Panc1 (cell line): ENCODE measurements around the gene MAP4K2. TPM values are rescaled to one million over a fixed set of nuclear protein-coding genes. Genes with fewer than 3 reads are reported as not detected.

Experiments
- ATAC-seq: fragments of 200-7000 bp; cut with Tn5 transposase; 2 replicates; pipeline ENCODE4 v1.9.1; 2020; ENCODE audit warnings: mild to moderate bottlenecking, moderate library complexity
- BruUV-seq: library from RNA; stranded (reverse); fragments of 400-500 nt; replicated peaks from 2 replicates; lab custom pipeline; 2021; lab: Mats Ljungman, UMichigan
- CTCF ChIA-PET: fragments of 300-600 bp; sonication (Branson Sonifier 250); formaldehyde crosslinking; loops from one replicate; lab custom pipeline; 2022; ENCODE audit warnings: antibody characterized with exemption; lab: Charles Lee
- POLR2A ChIA-PET: fragments of 300-600 bp; sonication (Branson Sonifier 250); formaldehyde crosslinking; loops from one replicate; lab custom pipeline; 2022; ENCODE audit warnings: antibody characterized with exemption; lab: Charles Lee
- DNase-seq: peaks from one replicate; pipeline ENCODE4 v3.0.0-alpha.2; 2010; ENCODE audit warnings: low read depth, low spot score
- H3K27ac ChIP-seq: 2 replicates; pipeline ENCODE4 v1.5.1; 2011; ENCODE audit warnings: mild to moderate bottlenecking, low read length, inconsistent platforms
- H3K27me3 ChIP-seq: fragments of 200-500 bp; sonication (Bioruptor generic); 2 replicates; pipeline ENCODE4 v1.6.0; 2014; ENCODE audit warnings: low read length, inconsistent platforms; ENCODE audit not compliant: control insufficient read depth, insufficient read depth
- H3K36me3 ChIP-seq: fragments of 200-500 bp; sonication (Bioruptor generic); 2 replicates; pipeline ENCODE4 v1.5.1; 2014; ENCODE audit warnings: inconsistent platforms, mild to moderate bottlenecking, low read length, moderate library complexity; ENCODE audit not compliant: control insufficient read depth, insufficient read depth
- H3K4me1 ChIP-seq: 2 replicates; pipeline ENCODE4 v1.5.1; 2011; ENCODE audit warnings: inconsistent platforms, mild to moderate bottlenecking, low read length, moderate library complexity; ENCODE audit not compliant: control insufficient read depth, insufficient read depth
- H3K4me3 ChIP-seq, 2 experiments: 2 replicates each; pipeline ENCODE4 v1.5.1; 2011 to 2012; ENCODE audit warnings: low read depth in 2 of 2, low read length in 2 of 2, mild to moderate bottlenecking in 2 of 2, inconsistent platforms in 1 of 2, moderate library complexity in 1 of 2
- H3K9me3 ChIP-seq: fragments of 200-500 bp; sonication (Bioruptor generic); 2 replicates; pipeline ENCODE4 v1.5.1; 2014; ENCODE audit warnings: low read depth, mild to moderate bottlenecking, inconsistent platforms, low read length, moderate library complexity; ENCODE audit not compliant: control insufficient read depth, insufficient read depth
- POLR2AphosphoS5 ChIP-seq: IDR thresholded peaks from 2 replicates; pipeline ENCODE4 v1.6.1; 2012; ENCODE audit warnings: mild to moderate bottlenecking, low read depth, low read length, moderate library complexity
- SIN3A ChIP-seq: IDR thresholded peaks from 2 replicates; pipeline ENCODE4 v1.6.1; 2012; ENCODE audit warnings: low read depth, mild to moderate bottlenecking, low read length, moderate library complexity, borderline replicate concordance; ENCODE audit not compliant: insufficient read depth
- TCF7L2 ChIP-seq: IDR thresholded peaks from 2 replicates; pipeline ENCODE4 v1.6.1; 2011; ENCODE audit warnings: mild to moderate bottlenecking, low read depth, low read length, inconsistent platforms
- in situ Hi-C: cut with HindIII; loops from 2 replicates; pipeline ENCODE4 v1.10.0; 2016; ENCODE audit warnings: low sequenced_read_pairs, low pct_unique_long_range_greater_than_20kb
- intact Hi-C: fragments of 100-400 bp; cut with micrococcal nuclease; formaldehyde crosslinking; loops from one replicate; pipeline ENCODE4 v1.10.0; 2022; ENCODE audit not compliant: unreplicated experiment
- total RNA-seq: library from RNA; stranded (reverse); gene quantifications from one replicate; pipeline ENCODE4 v1.2.1, GENCODE V29; 2021; ENCODE audit not compliant: unreplicated experiment
- TF ChIP-seq, protein P1 (sequence below): fragments of 450-650 bp; IDR thresholded peaks from 2 replicates; pipeline ENCODE4 v1.5.1; 2017; ENCODE audit warnings: mild to moderate bottlenecking
- TF ChIP-seq, protein P2 (sequence below), 2 experiments: IDR thresholded peaks; 2 replicates each; pipeline ENCODE4 v1.6.1; 2011 to 2012; ENCODE audit warnings: low read depth in 2 of 2, control low read depth in 1 of 2, low read length in 1 of 2, mild to moderate bottlenecking in 1 of 2, moderate library complexity in 1 of 2; ENCODE audit not compliant: insufficient read depth in 1 of 2

MAP4K2 gene
- total RNA-seq, 1 experiment from 2014 or later, result 46.4 TPM

DNA sequence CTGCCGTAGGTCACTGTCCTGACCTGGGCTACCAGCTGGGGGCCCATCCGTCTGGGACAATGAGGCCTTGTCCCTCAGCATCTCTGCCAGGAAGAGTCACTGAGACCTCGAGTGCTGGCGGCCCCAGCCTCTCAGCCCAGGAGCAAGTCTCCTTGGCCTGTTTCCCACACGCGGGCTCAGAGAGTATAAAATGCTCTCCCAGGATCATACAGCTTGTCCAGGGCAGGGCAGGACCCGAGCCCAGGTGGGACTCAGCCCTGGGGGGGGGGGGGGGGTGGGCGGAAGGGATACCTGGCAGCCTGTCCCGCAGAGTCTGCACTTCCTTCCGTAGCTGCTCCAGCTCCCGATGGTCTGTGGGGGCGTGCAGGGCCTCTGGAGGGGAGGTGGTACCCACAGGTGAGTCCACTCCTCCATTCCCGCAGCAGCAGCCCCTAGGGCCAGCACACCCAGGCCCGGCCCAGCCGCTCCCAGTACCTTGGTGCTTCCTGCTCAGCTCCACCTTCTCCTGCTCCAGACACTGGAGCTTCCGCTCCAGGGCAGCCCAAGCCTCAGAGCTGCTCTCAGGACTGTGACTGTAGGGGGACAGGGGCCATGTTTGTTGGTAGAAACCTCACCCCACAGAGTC, 33.5 kb upstream of the MAP4K2 start:
- ATAC-seq (peak; percentile 7), DNase-seq (no peak)
- Histone ChIP-seq H3K27ac (no peak overlapping the region), H3K27me3 (no peaks in the 10 kb centered on the region), H3K9me3 (no peaks in the 10 kb centered on the region), H3K4me1 (peaks cover 18% of the 10 kb centered on the region), H3K4me3 (no peak overlapping the region), H3K36me3 (no peaks in the 10 kb centered on the region)
- no TSS peak for BruUV-seq
- intact Hi-C loops (no loop called here), in situ Hi-C loops (no loop called here)
- TF ChIP-seq POLR2AphosphoS5 (no peak), SIN3A (no peak), TCF7L2 (no peak)
- TF ChIP-seq, protein P1, sequence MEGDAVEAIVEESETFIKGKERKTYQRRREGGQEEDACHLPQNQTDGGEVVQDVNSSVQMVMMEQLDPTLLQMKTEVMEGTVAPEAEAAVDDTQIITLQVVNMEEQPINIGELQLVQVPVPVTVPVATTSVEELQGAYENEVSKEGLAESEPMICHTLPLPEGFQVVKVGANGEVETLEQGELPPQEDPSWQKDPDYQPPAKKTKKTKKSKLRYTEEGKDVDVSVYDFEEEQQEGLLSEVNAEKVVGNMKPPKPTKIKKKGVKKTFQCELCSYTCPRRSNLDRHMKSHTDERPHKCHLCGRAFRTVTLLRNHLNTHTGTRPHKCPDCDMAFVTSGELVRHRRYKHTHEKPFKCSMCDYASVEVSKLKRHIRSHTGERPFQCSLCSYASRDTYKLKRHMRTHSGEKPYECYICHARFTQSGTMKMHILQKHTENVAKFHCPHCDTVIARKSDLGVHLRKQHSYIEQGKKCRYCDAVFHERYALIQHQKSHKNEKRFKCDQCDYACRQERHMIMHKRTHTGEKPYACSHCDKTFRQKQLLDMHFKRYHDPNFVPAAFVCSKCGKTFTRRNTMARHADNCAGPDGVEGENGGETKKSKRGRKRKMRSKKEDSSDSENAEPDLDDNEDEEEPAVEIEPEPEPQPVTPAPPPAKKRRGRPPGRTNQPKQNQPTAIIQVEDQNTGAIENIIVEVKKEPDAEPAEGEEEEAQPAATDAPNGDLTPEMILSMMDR, result no peak
- TF ChIP-seq, protein P2, sequence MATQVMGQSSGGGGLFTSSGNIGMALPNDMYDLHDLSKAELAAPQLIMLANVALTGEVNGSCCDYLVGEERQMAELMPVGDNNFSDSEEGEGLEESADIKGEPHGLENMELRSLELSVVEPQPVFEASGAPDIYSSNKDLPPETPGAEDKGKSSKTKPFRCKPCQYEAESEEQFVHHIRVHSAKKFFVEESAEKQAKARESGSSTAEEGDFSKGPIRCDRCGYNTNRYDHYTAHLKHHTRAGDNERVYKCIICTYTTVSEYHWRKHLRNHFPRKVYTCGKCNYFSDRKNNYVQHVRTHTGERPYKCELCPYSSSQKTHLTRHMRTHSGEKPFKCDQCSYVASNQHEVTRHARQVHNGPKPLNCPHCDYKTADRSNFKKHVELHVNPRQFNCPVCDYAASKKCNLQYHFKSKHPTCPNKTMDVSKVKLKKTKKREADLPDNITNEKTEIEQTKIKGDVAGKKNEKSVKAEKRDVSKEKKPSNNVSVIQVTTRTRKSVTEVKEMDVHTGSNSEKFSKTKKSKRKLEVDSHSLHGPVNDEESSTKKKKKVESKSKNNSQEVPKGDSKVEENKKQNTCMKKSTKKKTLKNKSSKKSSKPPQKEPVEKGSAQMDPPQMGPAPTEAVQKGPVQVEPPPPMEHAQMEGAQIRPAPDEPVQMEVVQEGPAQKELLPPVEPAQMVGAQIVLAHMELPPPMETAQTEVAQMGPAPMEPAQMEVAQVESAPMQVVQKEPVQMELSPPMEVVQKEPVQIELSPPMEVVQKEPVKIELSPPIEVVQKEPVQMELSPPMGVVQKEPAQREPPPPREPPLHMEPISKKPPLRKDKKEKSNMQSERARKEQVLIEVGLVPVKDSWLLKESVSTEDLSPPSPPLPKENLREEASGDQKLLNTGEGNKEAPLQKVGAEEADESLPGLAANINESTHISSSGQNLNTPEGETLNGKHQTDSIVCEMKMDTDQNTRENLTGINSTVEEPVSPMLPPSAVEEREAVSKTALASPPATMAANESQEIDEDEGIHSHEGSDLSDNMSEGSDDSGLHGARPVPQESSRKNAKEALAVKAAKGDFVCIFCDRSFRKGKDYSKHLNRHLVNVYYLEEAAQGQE (IDR thresholded peaks at IDR 0.05; ENCODE audit: insufficient read depth in 1 of 2, low read depth in 2 of 2, low read length in 1 of 2), result no peak
- POLR2A ChIA-PET, result no interaction called here
- CTCF ChIA-PET, result interaction anchor here (0.6 to 0.8 kb wide), 3 partner anchors 11 to 50 kb away, joined by 3 read pairs; no protein-coding TSS in a partner anchor

DNA sequence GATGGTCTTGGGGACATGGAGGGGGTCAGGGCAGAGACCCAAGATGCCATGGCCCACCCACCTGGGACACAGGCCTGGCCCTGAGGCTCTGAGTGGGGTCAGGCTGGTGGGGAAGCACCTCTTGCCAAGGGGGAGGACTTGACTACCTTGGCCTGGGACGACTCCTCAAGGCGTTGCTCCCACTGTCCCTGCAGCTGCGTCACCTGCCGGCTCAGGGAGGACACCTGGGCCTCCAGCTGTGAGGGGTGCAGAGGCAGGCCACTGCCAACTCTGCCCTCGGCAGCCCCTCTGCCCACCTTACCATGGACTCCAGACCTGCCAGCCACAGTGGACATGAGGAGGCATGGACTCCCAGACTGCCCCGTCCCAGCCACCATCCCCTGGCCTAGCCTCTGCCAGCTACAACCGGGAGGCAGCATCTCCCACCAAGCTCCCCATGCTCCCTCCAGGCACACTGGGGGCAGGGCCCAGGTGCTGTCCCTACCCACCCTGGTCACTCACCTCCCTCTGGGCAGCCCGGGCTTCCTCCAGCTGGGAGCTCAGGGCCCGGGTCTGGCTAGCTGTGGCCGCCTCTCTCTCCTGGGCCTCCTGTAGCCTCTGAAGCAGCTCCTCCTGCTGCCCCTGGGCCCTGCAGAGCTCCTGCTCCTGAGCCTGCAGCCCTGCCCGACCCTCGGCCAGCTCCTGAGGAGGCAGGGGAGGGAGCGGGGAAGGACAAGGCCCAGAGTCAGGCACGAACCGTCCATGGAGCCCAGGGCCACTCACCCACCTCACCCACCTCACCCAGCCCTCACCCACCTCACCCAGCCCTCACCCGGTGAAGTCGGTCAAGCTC, 32.8 kb upstream of the MAP4K2 start:
- peaks cover 18% of the 10 kb centered on the region for H3K4me1 ChIP-seq
- no peak for TF ChIP-seq SIN3A
- TF ChIP-seq, protein P2 (IDR thresholded peaks at IDR 0.05; ENCODE audit: insufficient read depth in 1 of 2, low read depth in 2 of 2, low read length in 1 of 2), result no peak
- TF ChIP-seq POLR2AphosphoS5, result no peak
- no peak for TF ChIP-seq TCF7L2
- TF ChIP-seq, protein P1, result no peak
- peak; percentile 20 for ATAC-seq
- no TSS peak for BruUV-seq
- H3K36me3 ChIP-seq, result no peaks in the 10 kb centered on the region
- no peak for DNase-seq
- H3K27ac ChIP-seq, result peak overlapping the region; percentile 59; the same call in 1 of the 2 replicates
- H3K27me3 ChIP-seq, result no peaks in the 10 kb centered on the region
- CTCF ChIA-PET, result interaction anchor here (0.6 to 0.8 kb wide), 2 partner anchors 29 to 49 kb away, joined by 3 read pairs; no protein-coding TSS in a partner anchor
- H3K9me3 ChIP-seq, result no peaks in the 10 kb centered on the region
- in situ Hi-C loops (no loop called here), intact Hi-C loops (no loop called here)
- H3K4me3 ChIP-seq, result no peak overlapping the region
- POLR2A ChIA-PET, result no interaction called here
